Activated naive CD4-positive, alpha-beta T cell treated with anti-CD3 and anti-CD28 coated beads, Interleukin-2, amount 50 U/mL, for 72 hours (primary cell): ENCODE measurements around the gene DPAGT1. TPM values are rescaled to one million over a fixed set of nuclear protein-coding genes. Genes with fewer than 3 reads are reported as not detected.

Experiments used
- ATAC-seq, 2 donors: fragments of 150-1000 bp; cut with Tn5 transposase; 2 replicates each; pipeline ENCODE4 v1.10.0; 2021; ENCODE audit warnings: mild to moderate bottlenecking in 2 of 2, moderate library complexity in 2 of 2
- DNase-seq, 2 donors: peaks; one replicate each; pipeline ENCODE4 v3.0.0; 2021 to 2022; ENCODE audit warnings: low spot score in 2 of 2
- H3K27ac Mint-ChIP-seq, 2 donors: one replicate each; pipeline ENCODE4 v1.8.0; 2022; ENCODE audit warnings: mild to moderate bottlenecking in 2 of 2, mixed read lengths in 2 of 2
- H3K36me3 Mint-ChIP-seq, 2 donors: one replicate each; pipeline ENCODE4 v1.8.0; 2022; ENCODE audit warnings: mixed read lengths in 2 of 2
- H3K9me3 Mint-ChIP-seq, 2 donors: one replicate each; pipeline ENCODE4 v1.8.0; 2022; ENCODE audit warnings: mixed read lengths in 2 of 2
- total RNA-seq, 2 donors: library from RNA; stranded (reverse); gene quantifications; one replicate each; pipeline ENCODE4 v1.2.3, GENCODE V29; 2022

Gene DPAGT1
- total RNA-seq, 2 donors from 2014 or later = 74.7 to 79.9 TPM

DNA sequence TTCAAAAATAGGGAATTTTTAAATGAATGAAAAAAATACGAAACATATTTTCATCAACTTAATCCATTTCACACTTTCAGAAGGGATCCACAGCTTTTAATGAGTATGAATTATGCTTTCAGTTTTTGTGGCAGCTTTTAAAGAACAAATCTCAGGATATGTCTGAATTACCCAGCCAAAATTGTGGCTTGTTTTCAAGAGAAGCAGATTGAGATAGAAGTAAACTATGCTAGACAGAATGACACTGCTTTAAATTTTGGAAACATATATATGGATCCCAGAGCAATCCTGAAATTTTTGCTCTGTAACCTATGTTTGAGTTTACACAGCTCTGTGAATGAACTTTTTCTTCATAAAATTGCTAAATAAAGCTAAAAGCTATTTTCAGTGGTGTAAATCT, 17.3 kb upstream of the DPAGT1 start:
- ATAC-seq = no peak
- Mint-ChIP-seq H3K27ac (no peak overlapping the region), H3K36me3 (peaks cover 29 to 31% of the 10 kb centered on the region in 2 donors), H3K9me3 (no peaks in the 10 kb centered on the region)
- no peak for DNase-seq

DNA sequence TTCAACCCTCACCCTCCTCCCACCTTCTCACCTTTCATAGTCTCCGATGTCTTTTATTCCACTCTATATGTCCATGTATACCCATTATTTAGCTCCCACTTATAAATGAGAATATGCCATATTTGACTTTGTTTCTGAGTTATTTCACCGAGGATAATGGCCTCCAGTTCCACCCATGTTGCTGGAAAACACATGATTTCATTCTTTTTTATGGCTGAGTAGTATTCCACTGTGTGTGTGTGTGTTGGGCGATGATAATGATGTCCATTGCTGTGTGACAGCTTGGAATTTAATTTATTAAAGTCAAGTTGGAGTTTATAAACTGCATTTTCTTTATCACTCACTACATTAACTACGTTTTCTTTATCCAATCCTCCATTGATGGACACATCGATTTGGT, 16.6 kb upstream of the DPAGT1 start:
- DNase-seq (no peak), ATAC-seq (no peak)
- Mint-ChIP-seq H3K9me3 (no peaks in the 10 kb centered on the region), H3K27ac (no peak overlapping the region), H3K36me3 (peaks cover 29 to 31% of the 10 kb centered on the region in 2 donors)

DNA sequence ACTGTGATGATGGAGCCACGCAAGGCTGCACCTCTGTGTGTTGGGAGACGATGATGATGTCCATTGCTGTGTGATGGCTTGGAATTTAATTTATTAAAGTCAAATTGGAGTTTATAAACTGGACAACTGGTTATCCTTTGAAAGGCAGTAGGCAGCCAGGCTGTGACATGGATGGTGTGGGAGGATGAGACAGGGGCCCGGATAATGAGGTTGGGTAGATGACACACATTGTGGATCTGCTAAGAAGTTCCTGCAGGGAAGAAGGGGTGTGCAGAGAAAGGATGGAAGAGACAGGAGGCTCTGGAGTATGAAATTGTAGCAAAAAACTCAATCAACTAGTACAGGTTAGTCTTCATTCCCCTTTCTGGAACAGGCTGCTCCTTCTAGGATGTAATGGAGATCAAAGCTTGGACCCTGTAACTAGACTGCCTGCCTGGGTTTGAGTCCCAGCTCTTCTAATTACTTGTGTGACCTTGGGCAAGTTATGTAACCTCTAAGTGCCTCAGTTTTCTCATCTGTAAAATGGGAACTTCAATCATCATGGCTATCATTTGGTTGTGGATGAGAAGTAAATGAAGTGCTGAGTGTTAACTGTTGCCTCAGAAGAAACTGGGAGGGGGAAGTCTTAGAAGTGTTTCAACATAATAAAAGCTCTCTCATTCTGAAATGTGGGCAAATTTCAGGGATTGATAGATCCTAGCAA, 15.5 kb upstream of the DPAGT1 start:
- no peaks in the 10 kb centered on the region for H3K9me3 Mint-ChIP-seq
- DNase-seq (no peak), ATAC-seq (no peak)
- peaks cover 28 to 29% of the 10 kb centered on the region in 2 donors for H3K36me3 Mint-ChIP-seq
- peak overlapping the region in 1 of 2 donors; percentile 85 for H3K27ac Mint-ChIP-seq

DNA sequence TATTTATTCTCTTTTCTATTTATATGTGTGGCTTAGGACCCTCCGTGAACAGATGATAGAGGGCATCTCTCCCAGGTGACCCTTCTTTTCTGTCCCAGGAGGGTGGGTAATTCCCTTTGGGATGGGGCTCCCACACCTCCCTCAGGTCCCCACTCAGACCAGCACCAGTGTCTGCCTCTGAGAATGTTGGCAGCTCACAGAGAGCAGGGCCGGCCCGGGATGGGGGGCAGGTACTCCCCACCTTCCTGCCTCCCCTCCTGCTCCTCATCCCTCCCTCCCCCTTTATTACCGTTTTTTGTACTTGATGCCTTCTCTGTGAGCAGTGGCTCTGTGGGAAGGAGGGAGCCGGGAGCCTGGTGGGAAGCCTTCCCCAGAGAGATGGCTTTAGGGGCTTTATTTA, 14.9 kb upstream of the DPAGT1 start:
- Mint-ChIP-seq H3K27ac (peak overlapping the region in 1 of 2 donors; percentile 85), H3K36me3 (peaks cover 22 to 24% of the 10 kb centered on the region in 2 donors), H3K9me3 (no peaks in the 10 kb centered on the region)
- no peak for DNase-seq
- no peak for ATAC-seq

DNA sequence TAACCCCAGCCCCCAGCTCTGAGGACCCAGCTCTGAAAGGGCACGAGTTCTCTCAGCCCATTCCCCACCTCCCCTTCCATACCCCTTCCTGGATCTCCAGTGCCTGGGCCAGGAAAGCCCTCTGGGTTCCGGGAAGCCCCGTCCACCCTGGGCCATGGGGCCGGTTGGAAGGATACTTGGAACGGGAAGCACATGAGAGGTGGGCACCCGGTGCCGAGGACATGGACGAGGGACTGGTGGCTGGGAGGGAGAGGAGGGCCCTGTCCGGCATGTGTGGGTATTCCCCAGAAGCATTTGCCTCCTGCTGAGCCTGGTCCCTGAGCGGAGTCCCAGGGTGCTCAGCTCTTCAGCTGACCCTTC, 14.6 kb upstream of the DPAGT1 start:
- no peak for DNase-seq
- H3K36me3 Mint-ChIP-seq = peaks cover 20 to 24% of the 10 kb centered on the region in 2 donors
- no peak for ATAC-seq
- peak overlapping the region; percentile 85 to 94 for H3K27ac Mint-ChIP-seq
- no peaks in the 10 kb centered on the region for H3K9me3 Mint-ChIP-seq

DNA sequence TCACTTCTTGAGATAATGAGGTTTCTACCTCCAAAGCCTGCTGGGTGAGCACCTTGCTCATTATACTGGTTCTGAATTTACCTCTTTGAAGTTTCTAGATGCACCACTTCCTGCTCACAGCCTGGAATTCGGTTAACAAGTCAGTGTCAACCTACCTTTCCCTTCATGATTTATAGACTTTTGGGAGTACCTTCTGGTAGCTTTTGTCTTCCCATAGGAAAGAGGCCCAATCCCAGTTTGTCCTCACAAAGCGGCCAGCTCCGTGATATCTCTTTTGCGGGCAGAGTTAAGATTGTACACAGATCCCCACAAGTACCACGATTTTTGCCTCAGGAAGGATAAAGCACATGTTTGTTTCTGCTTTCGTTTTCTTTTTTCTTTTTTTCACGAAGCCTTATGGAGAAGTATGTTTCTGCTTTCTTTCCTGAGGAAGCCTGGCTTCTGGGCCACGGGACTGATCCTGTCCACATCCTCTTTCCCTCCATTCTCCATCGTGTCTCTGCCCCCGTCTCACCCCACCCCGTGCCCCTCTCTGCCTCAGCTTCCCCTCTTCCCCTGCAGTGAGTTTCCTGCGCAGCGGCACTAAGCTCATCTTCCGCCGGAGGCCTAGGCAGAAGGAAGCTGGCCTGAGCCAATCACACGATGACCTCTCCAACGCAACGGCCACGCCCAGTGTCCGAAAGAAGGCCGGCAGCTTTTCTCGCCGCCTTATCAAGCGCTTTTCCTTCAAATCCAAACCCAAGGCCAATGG, 14.0 kb upstream of the DPAGT1 start:
- peaks cover 22 to 24% of the 10 kb centered on the region in 2 donors for H3K36me3 Mint-ChIP-seq
- peak in 1 of 2 donors; percentile 18 for DNase-seq
- peak overlapping the region; percentile 85 to 94 for H3K27ac Mint-ChIP-seq
- H3K9me3 Mint-ChIP-seq = no peaks in the 10 kb centered on the region
- peak; percentile 70 to 80 for ATAC-seq

DNA sequence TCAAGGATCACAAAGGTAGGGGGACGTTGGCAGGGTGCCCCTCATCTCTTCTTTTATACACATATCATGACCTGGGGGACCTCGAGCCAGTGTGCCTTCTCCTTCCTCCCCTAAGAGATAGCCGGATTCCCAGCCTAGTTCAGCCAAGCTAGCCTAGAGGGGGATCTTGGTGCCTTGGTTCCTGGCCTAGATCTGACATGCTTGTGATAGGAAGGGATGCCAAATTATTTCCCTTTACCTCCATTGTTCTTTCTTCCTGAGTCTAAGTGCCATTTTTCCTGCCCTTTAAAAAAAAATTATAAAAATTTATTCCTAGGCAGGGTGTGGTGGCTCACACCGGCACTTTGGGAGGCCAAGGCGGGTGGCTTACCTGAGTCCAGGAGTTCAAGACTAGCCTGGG, 12.7 kb upstream of the DPAGT1 start:
- Mint-ChIP-seq H3K9me3 (no peaks in the 10 kb centered on the region), H3K36me3 (peaks cover 32% of the 10 kb centered on the region in 2 donors), H3K27ac (no peak overlapping the region)
- no peak for DNase-seq
- ATAC-seq = no peak

DNA sequence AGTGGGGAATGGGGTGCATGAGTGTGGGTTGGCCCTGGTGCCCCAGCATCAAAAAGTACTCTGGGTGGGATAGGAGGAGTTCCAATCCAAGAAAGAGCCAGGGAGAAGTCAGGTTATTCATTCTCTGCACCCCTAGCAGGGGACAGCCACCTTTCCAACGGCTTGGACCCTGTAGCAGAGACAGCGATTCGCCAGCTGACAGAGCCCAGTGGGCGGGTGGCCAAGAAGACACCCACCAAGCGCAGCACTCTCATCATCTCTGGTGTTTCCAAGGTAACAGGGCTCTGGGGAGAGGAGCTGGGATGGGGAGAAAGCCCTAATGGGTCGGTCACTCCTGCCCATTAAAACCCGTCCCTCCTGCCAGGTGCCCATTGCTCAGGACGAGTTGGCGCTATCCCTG, 12.1 kb upstream of the DPAGT1 start:
- H3K27ac Mint-ChIP-seq = peak overlapping the region; percentile 29 to 70
- DNase-seq = no peak
- no peaks in the 10 kb centered on the region for H3K9me3 Mint-ChIP-seq
- peaks cover 37 to 38% of the 10 kb centered on the region in 2 donors for H3K36me3 Mint-ChIP-seq
- ATAC-seq = no peak

DNA sequence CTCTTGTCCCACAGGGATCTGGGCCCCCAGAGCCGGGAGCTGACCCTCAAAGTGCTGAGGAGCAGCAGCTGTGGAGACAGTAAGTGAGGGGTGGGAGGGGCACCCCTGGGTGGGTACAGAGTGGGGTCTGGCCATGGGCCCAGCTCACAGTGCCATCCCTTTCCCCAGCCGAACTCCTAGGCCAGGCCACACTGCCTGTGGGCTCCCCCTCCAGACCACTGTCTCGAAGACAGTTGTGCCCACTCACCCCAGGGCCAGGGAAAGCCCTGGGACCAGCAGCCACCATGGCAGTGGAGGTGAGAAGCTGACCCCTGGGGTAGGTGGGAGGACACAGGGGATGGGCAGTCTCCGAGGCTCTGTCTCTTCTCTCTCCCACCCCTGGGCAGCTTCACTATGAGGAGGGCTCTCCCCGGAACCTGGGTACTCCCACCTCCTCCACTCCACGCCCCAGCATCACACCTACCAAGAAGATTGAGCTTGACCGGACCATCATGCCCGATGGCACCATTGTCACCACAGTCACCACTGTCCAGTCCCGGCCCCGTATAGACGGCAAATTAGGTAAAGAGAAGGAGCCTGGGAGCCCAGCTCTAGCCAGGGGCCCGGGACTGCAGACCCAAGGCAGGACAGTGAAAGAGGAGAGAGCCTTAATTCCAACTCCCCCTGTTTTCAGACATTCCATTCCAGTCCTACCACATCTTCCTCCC, 10.8 kb upstream of the DPAGT1 start:
- no peaks in the 10 kb centered on the region for H3K9me3 Mint-ChIP-seq
- peaks cover 42 to 46% of the 10 kb centered on the region in 2 donors for H3K36me3 Mint-ChIP-seq
- no peak for ATAC-seq
- no peak for DNase-seq
- peak overlapping the region; percentile 10 to 70 for H3K27ac Mint-ChIP-seq

DNA sequence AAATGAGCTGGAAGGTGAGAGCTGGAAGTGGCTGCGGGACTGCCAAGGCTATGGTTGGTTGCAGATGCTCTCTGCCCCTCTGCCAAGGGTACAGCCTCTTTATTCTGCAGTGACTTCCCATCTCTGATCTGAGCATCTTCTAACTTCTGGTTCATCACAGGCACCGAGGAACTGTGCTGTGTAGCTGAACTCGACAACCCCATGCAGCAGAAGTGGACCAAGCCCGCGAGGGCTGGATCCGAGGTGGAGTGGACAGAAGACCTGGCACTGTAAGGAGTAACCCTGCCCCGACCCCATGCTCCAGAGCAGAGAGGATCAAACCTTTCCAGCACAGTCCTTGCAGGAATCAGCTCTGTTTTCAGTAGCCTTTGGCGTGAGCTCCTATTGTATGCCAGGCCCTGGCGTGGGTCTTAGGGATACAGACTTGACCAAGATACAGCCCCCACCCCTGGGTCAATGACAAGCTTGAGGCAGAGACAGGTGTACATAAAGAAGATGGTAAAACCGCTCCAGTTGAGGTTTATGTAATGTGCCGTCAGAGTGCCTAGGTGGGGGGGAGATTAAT, 9.8 kb upstream of the DPAGT1 start:
- DNase-seq (no peak), ATAC-seq (no peak)
- H3K27ac Mint-ChIP-seq = peak overlapping the region in 1 of 2 donors; percentile 33
- H3K9me3 Mint-ChIP-seq = no peaks in the 10 kb centered on the region
- H3K36me3 Mint-ChIP-seq = peaks cover 32 to 44% of the 10 kb centered on the region in 2 donors

DNA sequence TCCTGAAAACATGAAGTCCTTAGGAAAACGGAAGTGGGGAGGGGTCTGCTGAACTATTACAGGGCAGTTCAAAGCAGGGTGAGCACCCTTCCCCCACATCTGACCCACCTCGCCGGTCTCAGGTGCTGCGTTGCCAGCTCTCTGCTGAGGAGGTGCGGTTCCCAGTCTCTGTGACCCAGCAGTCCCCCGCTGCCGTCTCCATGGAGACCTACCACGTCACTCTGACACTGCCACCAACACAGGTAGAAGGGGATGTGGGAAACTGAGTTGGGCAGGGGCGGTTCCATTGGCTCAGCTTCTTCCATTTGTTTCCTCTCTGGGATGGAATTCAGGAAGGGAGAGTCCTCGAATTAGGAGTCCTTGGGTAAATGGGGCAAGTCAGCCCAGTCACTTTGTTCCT, 8.8 kb upstream of the DPAGT1 start:
- no peak for ATAC-seq
- peaks cover 24 to 40% of the 10 kb centered on the region in 2 donors for H3K36me3 Mint-ChIP-seq
- H3K9me3 Mint-ChIP-seq = no peaks in the 10 kb centered on the region
- peak overlapping the region; percentile 8 to 50 for H3K27ac Mint-ChIP-seq
- DNase-seq = no peak

DNA sequence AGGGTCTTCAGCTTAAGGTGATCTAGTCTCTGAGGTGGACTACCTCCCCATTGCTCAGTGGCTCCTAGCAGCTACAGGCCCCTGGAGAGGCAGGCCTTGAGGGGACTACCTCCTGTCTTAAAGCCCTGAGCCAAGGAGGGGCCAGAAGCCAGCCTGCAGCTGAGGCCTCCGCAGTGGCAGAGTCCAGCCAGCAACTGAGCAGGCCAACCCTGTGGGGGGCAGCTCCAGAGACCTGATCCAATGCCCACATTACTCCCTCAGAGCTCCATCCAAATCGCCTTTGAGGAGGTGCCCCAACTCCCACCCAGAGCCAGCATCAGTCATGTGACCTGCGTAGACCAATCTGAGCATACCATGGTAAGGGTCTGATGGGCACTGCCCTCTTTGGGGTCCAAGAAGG, 8.2 kb upstream of the DPAGT1 start:
- no peak for ATAC-seq
- Mint-ChIP-seq H3K36me3 (peaks cover 19 to 36% of the 10 kb centered on the region in 2 donors), H3K9me3 (no peaks in the 10 kb centered on the region), H3K27ac (peak overlapping the region in 1 of 2 donors; percentile 80)
- DNase-seq = no peak

DNA sequence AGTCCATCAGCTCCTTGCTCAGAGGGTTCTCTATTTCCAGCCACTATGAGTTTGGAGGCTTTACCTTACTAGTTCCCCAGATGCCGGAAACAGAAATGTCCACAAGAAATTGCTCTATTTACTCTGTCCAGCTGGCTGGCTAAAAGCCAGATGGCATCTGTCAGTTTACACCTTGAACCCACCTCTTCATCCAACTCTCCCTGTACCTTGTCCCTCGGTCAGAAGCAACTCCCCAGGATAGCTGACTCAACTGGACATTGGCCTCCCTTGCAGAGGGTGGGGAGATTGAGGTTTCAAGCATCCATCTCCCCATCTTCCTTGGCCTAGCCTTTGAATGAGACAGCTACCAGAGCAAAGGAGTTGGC, 7.2 kb upstream of the DPAGT1 start:
- Mint-ChIP-seq H3K27ac (peak overlapping the region; percentile 80 to 95), H3K36me3 (peaks cover 19 to 36% of the 10 kb centered on the region in 2 donors), H3K9me3 (no peaks in the 10 kb centered on the region)
- DNase-seq (no peak), ATAC-seq (no peak)

DNA sequence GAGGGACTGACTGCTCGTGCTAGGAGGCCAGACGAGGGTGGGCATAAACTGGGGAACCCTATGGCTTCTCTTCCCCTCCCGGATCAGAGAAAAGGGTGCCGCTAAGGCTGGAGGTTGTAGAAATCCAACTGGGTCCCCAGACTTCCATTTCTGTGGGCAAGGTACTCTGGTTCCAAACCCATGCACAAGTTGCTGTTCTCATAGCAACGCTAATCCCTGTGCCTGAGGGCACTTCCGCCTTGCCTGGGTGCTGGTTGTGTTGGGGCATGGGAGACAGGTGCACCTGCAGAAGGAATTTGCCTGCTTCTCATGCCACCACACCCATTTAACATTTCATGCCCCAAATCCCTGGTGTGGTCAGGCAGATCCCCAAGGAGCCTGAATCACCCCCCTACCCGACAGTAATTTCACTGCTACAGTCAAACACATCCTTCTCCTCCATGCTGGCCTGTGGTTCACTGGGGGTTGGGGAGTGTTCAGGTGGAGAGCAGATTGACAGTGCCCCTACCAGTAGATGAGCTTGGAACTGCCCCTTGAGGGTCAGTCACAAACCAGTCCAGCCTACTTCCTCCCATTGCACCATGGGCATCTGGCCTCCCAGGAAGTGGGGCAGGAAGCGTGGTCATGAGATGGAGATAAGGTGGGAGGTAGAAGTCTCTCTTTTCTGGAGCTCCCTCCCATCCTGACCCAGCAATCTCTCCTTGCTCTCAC, 6.6 kb upstream of the DPAGT1 start:
- no peaks in the 10 kb centered on the region for H3K9me3 Mint-ChIP-seq
- DNase-seq (peak in 1 of 2 donors; percentile 40), ATAC-seq (peak; percentile 23 to 45)
- peaks cover 19 to 36% of the 10 kb centered on the region in 2 donors for H3K36me3 Mint-ChIP-seq
- H3K27ac Mint-ChIP-seq = peak overlapping the region; percentile 80 to 95

DNA sequence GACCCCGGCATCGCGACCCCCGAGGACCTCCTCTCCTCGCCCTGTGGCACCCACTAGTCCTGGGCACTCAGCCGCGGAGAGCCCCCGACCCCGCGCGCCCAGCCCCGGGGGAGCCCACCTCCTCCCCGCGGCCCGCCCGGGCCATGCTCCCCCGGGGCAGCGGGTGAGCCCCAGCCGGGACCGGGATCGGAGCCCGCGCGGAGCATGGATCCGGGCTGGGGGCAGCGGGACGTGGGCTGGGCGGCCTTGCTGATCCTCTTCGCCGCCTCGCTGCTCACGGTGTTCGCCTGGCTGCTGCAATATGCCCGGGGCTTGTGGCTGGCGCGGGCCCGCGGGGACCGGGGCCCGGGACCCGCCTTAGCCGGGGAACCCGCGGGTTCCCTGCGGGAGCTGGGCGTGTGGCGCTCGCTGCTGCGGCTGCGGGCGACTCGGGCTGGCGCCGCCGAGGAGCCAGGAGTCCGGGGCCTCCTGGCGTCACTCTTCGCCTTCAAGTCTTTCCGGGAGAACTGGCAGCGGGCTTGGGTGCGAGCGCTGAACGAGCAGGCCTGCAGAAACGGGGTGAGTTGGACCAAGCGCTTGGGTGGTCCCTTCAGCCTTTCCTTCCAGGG, 6.0 kb upstream of the DPAGT1 start:
- ATAC-seq (peak; percentile 4 to 8), DNase-seq (no peak)
- Mint-ChIP-seq H3K27ac (peak overlapping the region; percentile 80 to 95), H3K9me3 (no peaks in the 10 kb centered on the region), H3K36me3 (peaks cover 19 to 36% of the 10 kb centered on the region in 2 donors)
